Stomach (tissue), 4 donors: ENCODE results near the gene JDP2.

Experiments used
- EP300 ChIP-seq: sonication (generic); formaldehyde crosslinking; IDR thresholded peaks from one replicate; pipeline ENCODE4 v1.6.1; 2017; ENCODE audit warnings: antibody characterized with exemption
- POLR2AphosphoS5 ChIP-seq, 3 donors: sonication (generic); formaldehyde crosslinking; IDR thresholded peaks; one replicate each; pipeline ENCODE4 v1.6.1; 2016; ENCODE audit warnings: antibody characterized with exemption in 3 of 3
- TF ChIP-seq, protein P1 (sequence below), 7 experiments: fragments of 450-650 bp in 4 of 7; fragments of 200-600 bp in 3 of 7; sonication (generic) in 3 of 7; IDR thresholded peaks; one replicate each; pipeline ENCODE4 v1.5.1; 2016 to 2019; ENCODE audit warnings: antibody characterized with exemption in 7 of 7, control low read depth in 2 of 7, mild to moderate bottlenecking in 1 of 7

DNA sequence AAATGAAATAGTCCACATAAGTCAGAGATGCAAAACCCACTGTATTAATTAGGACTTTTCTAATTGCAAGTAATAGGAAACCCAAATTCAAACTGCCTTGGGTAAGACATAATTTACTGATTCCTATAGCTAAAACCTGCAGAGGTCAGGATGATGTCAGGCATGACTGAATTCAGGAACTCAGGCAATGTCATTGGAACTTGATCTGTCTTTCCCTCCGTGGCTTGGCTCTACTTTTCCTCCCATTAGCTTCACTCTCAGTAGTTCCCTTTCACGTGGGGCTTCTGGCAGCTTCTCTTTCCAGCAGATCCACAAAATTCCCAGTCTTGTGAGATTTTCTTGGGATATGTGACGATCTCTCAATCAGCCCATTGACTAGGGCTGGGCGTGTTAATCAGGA is 2.4 kb upstream of the JDP2 start:
- TF ChIP-seq POLR2AphosphoS5 (IDR thresholded peaks at IDR 0.05) = no peak
- TF ChIP-seq, protein P1, sequence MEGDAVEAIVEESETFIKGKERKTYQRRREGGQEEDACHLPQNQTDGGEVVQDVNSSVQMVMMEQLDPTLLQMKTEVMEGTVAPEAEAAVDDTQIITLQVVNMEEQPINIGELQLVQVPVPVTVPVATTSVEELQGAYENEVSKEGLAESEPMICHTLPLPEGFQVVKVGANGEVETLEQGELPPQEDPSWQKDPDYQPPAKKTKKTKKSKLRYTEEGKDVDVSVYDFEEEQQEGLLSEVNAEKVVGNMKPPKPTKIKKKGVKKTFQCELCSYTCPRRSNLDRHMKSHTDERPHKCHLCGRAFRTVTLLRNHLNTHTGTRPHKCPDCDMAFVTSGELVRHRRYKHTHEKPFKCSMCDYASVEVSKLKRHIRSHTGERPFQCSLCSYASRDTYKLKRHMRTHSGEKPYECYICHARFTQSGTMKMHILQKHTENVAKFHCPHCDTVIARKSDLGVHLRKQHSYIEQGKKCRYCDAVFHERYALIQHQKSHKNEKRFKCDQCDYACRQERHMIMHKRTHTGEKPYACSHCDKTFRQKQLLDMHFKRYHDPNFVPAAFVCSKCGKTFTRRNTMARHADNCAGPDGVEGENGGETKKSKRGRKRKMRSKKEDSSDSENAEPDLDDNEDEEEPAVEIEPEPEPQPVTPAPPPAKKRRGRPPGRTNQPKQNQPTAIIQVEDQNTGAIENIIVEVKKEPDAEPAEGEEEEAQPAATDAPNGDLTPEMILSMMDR (IDR thresholded peaks at IDR 0.05) = no peak
- TF ChIP-seq EP300 = no peak
